Activated T-cell treated with anti-CD3 and anti-CD28 coated beads for 24 hours (primary cell): ENCODE measurements around the gene ADGRE1.

ENCODE experiments used
- DNase-seq: peaks from one replicate; pipeline ENCODE4 v3.0.0-alpha.2; 2020; ENCODE audit warnings: low read depth

ADGRE1 gene

GRCh38 chr19:6877766-6878165 lies 9.6 kb upstream of the ADGRE1 start:
- no peak for DNase-seq

DNA sequence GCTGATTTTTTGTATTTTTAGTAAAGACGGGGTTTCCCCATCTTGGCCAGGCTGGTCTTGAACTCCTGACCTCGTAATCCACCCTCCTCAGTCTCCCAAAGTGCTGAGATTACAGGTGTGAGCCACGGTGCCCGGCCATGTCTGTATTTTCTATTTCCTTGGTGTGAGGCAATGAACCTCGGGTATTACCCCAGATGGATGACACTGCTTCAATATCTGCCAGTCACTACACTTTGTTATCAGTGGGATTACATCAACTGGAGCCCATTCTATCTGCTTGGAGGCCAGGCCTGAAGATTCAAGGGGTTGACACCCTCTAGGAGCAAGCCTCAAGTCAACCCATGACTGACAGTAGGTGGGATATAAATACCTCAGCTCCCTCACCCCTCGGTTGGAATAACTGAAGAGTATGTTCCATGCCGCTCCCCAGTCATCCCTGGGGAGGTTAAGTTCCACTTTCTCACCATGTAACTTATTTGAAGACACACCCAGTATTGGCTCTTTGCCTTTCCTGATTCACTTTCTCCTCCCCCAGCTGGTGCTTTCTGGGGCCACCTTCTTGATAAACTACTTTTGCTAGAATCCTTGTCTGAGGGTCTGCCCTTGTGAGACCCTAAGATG lies 992 bp upstream of the ADGRE1 start:
- no peak for DNase-seq

DNA sequence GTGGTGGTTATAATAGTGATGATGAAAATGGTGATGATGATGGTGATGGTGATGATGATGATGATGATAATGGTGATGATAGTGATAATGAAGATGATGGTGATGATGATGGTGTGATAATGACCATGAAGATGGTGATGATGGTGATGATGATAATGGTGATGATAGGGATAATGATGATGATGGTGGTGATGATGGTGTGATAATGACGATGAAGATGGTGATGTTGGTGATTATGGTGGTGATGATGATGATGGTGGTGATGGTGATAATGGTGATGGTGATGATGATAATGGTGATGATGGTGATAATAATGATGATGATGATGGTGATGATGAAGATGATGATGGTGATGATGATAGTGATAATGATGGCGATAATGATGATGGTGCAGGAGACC lies 1.6 kb downstream of the ADGRE1 start:
- no peak for DNase-seq

DNA sequence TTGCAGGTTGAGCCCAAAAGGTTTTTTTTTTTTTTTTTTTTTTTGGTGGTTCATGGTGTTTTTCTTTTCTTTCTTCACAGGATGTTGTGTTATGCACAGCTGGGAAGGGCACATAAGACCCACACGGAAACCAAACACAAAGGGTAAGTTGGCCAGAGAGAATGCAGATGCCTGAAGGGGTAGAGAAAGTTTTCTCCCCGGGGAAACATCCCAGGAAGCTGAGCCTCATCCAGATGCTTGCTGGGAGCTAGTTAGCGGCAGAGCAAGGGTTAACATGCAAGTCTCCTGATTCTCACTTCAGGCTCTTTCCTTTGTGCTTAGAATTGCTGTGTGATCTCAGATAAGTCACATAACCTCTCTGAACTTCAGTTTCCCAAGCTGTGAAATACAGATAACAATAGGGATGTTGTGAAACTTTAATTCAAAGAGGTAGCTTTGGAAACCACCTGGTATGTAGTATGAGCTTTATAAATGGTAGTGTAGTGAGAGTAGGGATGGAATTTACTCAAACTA lies 3.1 kb downstream of the ADGRE1 start:
- DNase-seq = no peak

DNA sequence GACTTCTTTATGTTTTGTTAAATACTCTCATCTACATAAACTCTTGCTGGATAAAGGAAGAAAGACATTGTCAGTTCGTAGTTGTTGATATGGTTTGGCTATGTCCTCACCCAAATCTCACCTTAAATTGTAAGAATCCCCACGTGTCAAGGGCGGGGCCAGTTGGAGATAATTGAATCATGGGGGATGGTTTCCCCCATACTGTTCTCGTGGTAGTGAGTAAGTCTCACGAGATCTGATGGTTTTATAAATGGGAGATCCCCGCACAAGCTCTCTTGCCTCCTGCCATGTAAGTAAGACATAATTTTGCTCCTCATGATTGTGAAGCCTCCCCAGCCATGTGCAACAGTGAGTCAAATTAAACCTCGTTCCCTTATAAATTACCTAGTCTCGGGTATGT lies 3.6 kb downstream of the ADGRE1 start:
- peak; percentile 38 for DNase-seq

DNA sequence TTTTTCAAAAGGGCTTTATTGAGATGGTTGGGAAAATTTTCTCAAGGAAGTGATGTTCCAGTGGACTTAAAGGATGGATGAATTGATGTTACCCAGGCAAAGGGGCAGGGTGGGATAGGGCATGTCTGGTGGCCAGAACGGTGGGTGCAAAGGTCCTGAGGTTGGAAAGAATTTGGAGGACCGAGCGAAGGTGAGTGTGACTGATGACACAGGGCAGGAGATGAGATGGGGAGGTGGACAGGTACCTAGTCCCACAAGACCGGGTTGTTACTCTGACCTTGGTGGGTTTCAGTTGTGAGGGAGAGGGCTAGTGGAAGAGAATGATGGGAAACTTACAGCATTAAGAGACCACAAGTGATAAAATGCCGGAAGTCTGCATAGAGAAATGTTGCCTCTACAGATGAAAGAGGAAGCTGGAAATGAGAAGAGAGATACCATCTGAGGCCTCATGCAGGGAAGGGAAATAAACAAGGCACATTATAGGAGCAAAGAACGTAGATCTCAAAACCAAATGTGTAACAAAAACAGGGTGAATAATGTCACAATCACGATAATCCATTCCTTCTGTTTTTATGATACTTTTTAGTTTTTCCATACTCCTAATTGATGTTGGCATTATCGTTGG lies 4.5 kb downstream of the ADGRE1 start:
- DNase-seq = no peak

GRCh38 chr19:6894313-6894712 lies 6.9 kb downstream of the ADGRE1 start:
- no peak for DNase-seq

- no peak for DNase-seq
Observed at GRCh38 chr19:6903446-6903845, 16.1 kb downstream of the ADGRE1 start.

- no peak for DNase-seq
Observed at GRCh38 chr19:6906559-6907060, 19.2 kb downstream of the ADGRE1 start.

DNA sequence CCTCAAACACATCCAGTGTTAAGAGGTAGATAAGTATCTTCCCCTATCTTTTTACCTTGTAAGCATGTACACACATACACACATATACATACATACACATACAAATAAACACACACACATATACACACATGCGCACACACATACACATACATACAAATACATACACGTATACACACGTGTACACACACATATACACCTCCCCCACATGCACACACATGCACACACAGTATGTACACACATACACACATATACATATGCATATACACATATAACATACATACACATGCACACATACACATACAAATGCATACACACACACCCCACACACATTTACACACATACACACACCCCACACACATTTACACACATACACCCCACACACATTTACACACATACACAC lies 24.1 kb downstream of the ADGRE1 start:
- DNase-seq = no peak

DNA sequence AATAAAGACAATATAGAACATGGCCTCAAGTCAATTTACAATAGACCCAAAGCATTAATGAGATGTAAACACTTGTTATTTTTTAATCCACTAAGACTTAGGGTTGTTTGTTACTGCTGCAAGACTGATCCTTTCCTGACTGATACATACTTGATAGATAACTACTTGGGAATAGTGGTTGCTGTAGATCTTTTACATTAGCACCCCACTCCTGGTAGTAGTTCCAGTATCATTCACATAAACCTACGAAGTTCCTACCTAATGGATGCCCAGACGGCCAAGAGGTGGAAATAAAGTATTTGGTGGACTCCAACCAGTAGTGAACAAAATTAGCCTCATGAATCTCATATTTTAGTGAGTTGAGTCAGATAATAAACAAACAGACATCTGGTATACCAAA lies 26.9 kb downstream of the ADGRE1 start:
- DNase-seq = no peak

DNA sequence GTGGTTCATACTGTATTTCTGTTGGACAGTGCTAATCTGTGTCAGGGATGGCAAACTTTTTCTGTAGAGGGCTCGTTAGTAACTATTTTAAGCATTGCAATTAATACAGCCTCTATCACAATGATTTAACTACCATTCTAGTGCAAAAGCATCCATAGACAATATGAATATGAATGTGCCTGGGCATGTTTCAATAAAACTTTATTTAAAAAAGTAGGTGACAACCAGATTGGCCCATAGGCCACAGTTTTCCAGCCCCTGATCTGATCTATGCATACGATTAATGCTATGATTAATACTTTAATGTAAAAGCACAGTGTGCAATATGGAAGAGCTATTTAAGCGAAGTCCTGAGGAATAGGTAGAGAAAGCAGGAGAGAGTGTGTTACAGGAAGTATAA lies 29.6 kb downstream of the ADGRE1 start:
- DNase-seq = no peak

- DNase-seq = no peak
Observed at GRCh38 chr19:6925386-6925785, 38.0 kb downstream of the ADGRE1 start.

GRCh38 chr19:6925801-6926751 lies 38.7 kb downstream of the ADGRE1 start:
- peak; percentile 20 for DNase-seq

- DNase-seq = no peak
Observed at GRCh38 chr19:6930190-6930589, 42.8 kb downstream of the ADGRE1 start.

- DNase-seq = no peak
Observed at GRCh38 chr19:6935069-6935468, 47.7 kb downstream of the ADGRE1 start.

GRCh38 chr19:6935618-6936017 lies 48.2 kb downstream of the ADGRE1 start:
- DNase-seq = no peak

GRCh38 chr19:6945733-6946132 lies 58.4 kb downstream of the ADGRE1 start:
- no peak for DNase-seq

DNA sequence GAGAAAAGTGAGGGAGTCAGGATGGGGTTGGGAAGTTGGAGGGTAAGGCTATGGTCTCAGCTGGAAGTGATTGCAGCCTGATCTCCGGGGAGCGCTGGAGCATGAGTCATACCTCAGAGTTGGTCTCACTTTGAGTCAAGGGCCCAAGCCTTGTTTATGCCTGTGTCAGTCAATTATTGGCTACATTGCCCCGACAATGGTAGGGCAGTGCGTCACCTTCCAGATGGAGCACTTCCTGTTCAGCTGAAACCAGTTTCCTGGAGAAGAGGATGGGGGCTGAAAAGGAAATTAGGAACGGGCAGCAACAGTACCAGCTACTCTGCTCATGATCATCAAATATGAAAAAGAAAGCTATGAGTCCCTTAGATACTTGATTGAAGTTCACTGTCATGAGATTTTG lies 60.4 kb downstream of the ADGRE1 start:
- peak; percentile 36 for DNase-seq

DNA sequence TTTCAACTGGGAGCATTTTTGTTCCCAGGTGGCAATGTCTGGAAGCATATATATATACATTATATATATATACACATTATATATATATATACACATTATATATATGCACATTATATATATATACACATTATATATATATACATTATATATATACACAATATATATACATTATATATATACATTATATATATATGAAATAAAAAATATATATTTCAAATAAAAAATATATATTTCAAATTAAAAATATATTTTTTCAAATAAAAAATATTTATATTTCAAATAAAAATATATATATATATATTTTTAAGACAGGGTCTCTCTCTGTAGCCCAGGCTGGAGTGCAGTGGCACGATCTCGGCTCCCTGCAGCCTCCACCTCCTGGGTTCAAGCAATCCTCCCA lies 61.5 kb downstream of the ADGRE1 start:
- no peak for DNase-seq

DNA sequence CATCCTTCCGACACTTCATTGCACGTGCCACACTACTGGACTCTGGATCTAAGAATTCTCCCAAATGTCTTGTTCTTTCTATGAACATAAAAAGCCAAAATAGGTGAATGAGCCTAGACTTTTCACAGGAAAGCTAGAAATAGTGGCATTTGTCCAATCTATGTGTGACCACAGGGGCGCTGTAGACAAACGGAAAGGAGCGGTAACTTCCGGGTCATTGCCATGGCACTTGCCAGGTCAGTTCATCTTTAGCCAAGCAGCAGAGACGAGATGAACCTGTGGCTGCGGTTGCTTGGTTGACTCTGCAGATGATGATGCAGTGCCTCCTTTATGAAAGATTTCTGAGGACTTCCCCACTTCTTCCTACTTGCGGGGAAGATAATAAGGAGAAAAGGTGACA lies 65.6 kb downstream of the ADGRE1 start:
- DNase-seq = no peak

DNA sequence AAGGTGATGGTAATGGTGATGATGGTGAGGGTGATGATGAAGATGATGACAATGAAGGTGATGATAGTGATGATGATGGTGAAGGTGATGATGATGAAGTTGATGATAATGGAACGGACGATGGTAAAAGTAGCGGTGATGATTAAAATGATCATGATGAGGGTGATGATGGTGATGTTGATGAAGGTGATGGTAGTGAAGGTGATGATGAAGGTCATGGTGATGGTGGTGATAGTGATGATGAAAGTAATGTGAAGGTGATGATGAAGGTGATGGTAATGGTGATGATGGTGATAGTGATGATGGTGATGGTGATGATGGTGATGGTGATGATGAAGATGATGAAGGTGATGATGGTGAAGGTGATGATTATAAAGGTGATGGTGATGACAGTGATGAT lies 67.7 kb downstream of the ADGRE1 start:
- DNase-seq = no peak

- DNase-seq = no peak
Observed at GRCh38 chr19:6956573-6956972, 69.2 kb downstream of the ADGRE1 start.
